ENCODE results near the gene NACC2.

DNA sequence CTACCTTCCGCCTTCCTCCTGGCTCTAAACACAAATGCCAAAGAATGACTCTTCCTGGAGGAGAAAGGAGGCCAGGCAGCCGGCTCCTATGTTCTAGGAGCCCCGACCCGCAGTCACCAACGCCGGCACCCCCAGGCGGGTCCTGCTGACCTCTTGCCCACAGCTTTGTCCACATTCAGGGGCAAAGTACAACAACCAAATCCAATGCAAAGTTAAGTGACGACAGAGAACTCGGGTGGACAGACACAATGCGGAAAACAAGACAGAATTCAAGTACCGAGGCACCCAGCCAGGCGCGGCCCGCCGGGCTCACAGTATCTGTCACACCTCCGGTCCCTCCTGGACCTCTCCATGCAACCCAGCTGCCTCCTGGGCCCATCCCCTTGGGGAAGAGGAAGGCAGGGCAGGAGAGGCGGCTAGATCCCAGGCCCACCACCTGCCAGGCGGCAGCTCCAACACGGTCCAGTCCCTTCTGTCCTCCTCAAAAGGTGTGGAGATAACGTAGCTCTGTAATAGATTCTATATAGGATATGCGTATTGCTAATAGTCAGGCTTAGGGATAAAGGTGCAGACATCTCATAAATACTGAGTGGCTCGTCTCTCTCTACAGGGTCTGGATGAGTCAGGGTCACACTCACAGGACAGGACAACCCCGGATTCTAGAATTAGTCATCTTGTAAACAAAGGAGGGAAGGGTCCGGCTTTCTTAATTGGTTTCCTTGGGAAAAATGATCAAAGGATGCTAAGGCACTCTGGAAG is 87.0 kb downstream of the NACC2 start:
- TF ChIP-seq POLR2A (conservative IDR thresholded peaks at IDR 0.05) (no peak), RAD51 (IDR thresholded peaks at IDR 0.05; ENCODE audit: borderline replicate concordance, low read depth) (no peak), IRF2 (CRISPR knock-in tag; IDR thresholded peaks at IDR 0.05) (no peak), NR2C1 (IDR thresholded peaks at IDR 0.05) (no peak), NR2C1 (tag; IDR thresholded peaks at IDR 0.05) (no peak), ZNF644 (tag; IDR thresholded peaks at IDR 0.05; ENCODE audit: low read depth) (no peak)
- TF ChIP-seq, protein P1, sequence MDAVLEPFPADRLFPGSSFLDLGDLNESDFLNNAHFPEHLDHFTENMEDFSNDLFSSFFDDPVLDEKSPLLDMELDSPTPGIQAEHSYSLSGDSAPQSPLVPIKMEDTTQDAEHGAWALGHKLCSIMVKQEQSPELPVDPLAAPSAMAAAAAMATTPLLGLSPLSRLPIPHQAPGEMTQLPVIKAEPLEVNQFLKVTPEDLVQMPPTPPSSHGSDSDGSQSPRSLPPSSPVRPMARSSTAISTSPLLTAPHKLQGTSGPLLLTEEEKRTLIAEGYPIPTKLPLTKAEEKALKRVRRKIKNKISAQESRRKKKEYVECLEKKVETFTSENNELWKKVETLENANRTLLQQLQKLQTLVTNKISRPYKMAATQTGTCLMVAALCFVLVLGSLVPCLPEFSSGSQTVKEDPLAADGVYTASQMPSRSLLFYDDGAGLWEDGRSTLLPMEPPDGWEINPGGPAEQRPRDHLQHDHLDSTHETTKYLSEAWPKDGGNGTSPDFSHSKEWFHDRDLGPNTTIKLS (IDR thresholded peaks at IDR 0.05; ENCODE audit: borderline replicate concordance, low read depth): no peak

All from K562 (cell line).